NCI-H146 (cell line): ENCODE data around the gene EPN1.
A peak's percentile ranks its signal among the peaks of the same experiment; 100 is the strongest.

ENCODE experiments used
- DNase-seq: peaks from one replicate; lab custom pipeline; 2025; lab: John Stamatoyannopoulos, UW

The EPN1 gene

DNA sequence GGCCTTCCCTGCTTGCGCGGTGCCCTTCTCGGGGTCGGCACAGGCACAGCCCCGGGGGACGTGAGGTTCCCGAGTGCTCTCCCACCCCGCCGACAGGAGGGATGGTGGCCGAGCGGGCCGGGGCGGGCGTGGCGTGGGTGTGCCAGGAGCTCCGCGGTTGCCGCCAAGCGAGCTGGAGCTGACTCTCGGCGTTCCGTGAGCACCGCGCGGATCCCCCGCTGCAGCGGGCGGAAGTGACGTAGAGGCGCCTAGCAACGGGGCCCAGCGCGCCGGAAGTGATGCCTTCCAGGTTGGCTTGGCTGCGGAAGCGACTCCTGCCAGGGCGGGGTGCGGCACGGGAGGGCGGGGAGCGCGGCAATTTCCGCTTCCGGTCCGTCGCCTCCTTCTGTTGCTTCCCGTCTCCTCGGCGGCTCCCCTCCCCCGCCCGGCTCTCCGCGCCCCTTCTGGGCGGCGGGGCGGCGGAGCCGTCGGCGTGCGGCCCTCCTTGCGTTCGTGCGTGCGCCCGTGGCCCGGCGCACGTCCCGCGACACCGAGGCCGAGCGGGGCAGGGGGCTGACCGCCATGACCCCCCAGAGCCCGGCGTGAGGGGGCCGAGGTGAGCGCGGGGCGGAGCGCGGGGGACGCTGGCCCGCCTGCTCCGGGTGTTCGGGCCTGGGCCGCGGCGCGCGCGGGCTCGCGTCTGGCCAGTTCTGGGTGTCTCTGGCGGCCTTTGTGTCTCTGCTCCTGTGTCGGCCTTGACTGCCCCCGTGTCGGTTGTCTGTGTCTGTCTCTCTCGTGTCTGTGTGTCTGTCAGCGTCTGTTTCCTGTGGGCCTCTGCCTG lies at the start of gene EPN1:
EPN1 (plus strand) TSS at position 386 of the 820 bp plus-strand sequence. CDS start 3,402 bp downstream, outside the sequence.
- DNase-seq: peak; percentile 97

DNA sequence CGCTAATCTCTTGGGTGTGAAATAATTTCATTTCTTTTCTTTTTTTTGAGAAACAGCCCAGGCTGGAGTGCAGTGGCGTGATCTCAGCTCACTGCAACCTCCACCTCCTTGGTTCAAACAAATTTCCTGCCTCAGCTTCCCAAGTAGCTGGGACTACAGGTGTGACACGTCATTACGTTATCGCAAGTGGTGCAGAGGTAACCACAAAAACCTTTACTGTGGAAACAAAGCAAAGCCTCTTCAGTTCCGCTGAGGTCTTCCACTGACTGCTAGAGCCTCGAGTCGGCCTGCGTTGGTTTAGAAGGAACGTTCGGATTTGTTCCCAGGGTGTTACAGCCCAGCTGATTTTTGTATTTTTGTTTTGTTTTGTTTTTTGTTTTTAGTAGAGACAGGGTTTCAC lies 48.7 kb upstream of the EPN1 start:
- no peak for DNase-seq

DNA sequence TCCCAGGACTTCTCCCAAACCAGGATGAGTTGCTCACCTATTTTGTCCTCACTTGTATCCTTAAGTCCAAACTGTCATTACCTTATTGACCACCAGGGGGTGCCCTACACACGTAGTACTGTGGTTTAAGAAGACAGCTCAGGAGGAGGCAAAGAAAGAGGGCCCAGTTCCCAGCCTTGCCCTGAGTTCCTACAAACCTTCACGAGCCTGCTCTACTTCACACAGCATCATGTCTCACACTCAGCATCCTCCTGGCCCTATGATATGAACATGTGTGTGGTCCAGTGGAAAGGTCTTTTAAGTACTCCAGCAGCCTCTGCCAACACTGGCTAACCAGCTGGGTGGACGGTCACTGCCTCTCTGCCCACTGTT lies 42.6 kb upstream of the EPN1 start:
- DNase-seq: peak; percentile 93

DNA sequence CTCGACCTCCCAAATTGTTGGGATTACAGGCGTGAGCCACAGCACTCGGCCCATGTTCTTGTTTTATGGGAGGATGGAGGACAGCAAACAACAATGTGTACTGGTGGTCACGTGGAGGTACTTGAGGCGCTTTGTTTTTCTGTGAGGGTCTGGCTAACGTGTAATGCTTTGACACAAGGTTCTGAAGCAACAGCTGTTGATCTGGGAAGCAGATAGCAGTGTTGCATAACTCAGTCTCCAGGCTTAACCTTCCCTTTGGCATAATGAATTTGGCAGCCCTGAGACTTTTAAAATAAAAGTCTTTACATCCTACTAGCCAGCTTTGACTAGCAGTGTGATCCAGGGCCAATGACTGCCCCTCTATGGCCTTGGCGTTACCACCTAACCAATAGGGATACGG lies 41.2 kb upstream of the EPN1 start:
- no peak for DNase-seq

DNA sequence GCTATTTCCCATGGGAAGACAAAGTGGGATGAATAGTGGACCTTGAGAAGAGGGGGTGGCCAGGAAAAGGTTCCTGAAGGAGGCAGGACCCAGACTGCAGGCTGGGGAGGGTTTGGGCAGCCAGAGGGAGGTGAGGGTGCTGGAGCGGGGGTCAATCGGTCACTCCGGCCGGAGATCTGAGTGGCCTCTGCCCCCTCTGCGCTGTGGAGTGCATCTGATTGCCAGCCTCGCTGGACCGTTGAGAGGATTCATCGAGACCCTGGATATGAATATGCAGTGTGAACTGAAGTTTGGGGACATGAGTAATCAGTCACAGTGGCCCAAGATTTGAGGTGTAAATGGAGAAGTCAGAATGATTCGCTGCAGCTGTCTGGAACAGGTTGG lies 39.7 kb upstream of the EPN1 start:
- DNase-seq: no peak

DNA sequence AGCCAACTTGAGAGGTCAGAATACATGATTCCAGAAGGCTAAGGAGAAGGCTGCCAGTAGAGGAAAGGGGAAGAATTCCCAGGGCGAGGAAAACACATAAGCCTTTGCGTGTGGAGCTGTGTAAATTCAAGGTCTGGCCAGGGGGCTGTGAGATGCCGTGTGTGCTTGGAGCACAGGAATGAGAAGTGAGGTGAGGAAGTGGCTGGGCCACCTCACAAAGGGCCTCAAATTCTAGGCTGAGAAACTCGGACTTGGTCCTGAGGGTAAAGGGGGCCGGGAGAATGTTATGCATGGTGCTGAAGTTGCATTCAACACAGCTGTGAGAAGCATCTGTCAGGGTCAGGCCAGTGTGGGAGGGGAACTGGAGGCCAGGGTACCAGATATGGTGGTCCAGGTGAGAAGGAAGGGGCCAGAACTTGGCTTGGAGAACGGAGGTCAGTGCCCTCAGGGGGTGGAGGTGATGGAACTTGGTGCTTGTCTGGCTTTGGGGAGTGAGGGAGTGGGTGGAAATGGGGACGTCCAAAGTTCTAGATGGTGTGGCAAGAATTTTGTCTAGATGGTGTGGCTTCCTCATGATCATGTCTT lies 39.1 kb upstream of the EPN1 start:
- no peak for DNase-seq

DNA sequence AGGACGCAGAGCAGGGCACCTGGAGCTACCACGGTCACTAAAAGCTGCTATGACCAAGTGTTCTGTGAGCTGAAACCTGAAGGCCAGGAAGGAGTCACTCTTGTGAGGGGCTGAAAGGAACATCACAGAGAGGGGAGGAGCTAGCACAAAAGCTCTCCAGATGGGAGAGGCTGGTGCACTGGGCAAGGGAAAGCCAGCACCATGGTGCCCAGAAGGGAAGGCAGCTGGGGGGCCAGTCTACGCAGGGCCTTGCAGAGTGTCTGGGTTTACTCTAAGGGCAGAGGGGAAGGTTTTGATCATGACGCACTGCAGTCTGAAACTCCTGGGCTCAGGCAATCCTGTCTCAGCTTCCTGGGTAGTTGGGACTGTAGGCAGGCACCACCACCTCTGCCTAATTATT lies 38.3 kb upstream of the EPN1 start:
- DNase-seq: no peak

DNA sequence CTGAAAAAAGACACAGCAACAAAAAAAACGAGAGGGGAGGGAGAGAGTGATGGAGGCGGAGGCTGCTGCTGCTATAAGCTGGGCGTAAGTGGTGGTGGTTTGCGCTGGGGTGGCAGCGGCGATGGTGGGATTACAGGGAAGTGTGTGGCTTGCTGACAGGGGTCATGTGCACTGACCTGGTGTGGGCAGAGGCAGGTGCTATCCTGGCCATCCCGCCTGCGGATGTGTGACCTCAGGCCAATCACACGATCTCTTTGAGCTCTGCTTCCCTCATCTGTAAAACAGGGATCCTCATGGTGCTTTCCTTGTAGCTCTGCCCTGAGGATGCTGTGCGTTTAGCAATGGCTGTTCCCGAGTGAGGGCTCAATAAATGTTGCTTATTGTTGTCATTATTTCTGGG lies 37.5 kb upstream of the EPN1 start:
- DNase-seq: no peak

DNA sequence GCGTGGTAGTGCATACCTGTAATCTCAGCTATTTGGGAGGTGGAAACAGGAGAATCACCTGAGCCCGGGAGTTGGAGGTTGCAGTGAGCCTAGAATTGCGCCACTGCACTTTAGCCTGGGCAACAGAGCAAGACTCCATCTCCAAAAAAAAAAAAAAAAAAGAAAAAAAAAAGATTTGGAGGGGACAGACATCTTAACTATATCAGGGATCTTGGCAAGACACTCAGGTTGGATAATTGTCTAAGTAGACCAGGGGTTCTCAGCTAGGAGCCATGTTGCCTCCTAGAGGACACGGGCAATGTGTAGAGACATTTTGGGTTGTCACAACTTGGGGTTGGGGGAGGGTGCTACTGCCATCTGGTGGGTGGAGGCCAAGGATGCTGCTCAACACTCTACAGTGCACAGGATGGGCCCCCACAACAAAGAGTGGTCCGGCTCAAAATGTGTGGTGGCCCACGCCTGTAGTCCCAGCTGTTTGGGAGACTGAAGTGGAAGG lies 36.1 kb upstream of the EPN1 start:
- peak; percentile 33 for DNase-seq

DNA sequence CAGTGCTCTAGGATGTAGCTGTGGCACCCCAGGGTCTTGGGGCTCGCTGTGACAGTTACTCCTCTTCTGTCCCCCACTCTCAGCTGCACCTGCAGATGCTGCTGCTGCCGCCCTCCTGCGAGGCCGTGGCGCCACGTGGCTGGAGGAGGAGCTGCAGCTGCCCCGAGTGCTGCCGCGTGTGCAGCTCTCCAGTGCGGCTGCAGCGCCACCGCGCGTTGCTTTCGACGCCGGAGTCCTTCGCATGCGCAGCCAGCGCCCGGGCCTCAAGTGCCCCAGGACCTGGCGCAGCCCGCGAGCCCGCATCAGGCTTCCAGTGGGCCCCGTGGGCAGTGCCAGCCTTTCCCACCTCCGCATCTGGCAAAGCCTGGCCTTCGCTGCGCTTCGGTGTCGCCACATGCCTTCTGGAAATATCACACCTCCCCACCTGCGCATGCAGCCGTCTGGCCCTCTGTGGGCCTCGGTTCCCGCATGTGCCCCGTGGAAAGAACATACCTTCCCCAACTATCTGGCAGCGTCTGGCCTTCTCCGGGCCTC lies 34.9 kb upstream of the EPN1 start:
- DNase-seq: peak; percentile 72

DNA sequence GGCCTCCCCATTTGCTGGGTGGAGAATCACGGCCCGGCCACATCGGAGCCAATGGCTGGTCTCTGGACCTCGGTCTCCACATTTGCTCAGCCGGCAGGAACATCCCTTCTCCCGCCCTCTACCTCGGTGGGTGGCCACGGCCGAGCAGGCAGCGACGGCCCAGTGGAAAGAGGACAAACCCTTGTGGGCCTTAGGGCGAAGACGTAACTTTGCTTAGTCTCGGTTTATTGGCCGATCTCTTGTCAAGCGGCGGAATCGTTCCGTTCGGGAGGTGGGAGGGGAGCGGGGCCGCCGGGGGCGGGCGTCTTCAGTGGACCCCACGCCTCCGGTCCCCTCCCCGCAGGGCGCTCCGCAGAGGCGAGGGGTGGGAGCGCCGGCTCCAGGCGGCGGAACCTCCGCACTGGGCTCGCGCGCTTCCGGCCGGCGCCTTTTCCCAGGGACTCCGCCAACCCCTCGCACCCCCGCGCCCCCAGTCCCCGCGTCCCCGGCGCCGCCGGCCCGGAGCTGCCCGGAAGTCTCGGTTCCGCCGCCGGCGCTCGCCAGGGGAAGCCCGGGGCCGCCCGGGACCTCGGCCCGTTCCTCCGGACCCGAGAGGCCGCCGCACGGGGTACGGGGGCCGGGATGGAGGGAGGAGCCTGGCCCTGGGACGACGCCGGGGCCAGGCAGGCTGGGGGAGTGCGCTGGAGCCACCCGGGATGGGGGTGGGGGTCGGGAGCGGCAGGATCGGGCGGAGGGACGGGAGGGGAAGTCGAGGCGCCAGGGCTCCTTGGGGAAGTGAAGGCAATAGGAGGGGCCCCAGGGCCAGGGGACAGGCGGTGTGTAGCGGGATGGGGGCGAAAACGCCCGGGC lies 34.2 kb upstream of the EPN1 start, which contains the start of gene ZNF580:
ZNF580 (plus strand) TSS at position 426 of the 849 bp plus-strand sequence. CDS start 1,507 bp downstream, outside the sequence.
- peak; percentile 93 for DNase-seq

DNA sequence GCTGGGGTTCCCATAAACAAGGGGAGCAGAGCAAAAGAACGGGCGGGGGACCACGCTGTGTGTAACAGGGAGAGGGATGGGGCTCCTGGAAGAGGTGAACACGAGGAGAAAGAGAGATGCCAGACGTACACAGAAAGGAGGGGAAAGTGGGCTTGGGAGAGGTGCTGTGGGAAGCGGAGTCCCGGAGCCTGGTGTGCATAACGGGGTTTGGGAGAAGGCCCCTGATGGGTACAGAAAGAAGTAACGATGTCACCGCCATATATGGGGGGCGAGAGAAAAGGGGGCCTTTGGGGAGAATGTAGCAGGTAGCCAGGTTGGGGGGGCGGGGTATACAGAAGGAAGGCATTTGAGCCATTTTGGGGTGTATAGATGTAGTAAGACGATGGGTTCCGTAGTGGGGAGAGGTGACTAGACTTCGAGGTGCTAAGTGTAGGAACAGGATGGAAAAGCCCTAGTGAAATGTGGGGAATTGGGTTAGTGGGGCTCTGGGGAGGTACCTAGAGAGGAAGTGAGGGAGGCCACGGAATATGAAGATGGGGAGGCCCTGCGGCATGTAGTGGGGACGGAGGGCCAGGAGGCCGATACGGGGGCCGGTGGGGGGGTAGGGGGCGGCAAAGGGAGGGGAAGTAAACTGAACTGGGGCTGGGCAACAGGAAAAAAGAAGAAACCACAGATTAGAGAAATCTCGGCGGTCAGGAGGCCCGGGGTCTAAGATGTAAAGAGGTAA lies 33.4 kb upstream of the EPN1 start:
- peak; percentile 76 for DNase-seq

DNA sequence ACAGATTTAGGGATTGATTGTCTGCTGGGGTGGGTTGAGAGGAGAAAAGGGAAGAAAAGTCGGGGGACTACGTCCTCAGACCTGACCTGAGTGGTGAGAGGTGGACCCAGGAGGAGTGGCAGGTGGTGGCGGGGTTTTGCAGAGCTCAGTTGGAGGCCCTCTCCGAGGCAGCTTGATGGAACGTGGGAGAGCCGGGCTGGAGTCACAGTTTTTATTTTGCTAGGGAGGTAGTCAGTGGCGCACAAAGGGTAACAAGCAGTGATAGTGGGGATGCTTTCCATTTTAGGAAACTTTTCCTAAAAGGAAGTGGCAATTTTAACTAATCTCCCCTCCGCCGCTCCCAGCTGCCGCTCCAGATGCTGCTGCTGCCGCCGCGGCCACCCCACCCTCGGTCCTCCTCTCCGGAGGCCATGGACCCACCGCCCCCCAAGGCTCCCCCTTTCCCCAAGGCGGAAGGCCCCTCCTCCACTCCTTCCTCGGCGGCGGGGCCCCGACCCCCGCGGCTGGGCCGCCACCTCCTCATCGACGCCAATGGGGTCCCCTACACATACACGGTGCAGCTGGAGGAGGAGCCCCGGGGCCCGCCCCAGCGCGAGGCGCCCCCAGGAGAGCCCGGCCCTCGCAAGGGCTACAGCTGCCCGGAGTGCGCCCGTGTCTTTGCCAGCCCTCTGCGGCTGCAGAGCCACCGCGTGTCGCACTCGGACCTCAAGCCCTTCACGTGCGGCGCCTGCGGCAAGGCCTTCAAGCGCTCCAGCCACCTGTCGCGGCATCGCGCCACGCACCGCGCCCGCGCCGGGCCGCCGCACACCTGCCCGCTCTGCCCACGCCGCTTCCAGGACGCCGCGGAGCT lies 32.6 kb upstream of the EPN1 start:
- peak; percentile 62 for DNase-seq

DNA sequence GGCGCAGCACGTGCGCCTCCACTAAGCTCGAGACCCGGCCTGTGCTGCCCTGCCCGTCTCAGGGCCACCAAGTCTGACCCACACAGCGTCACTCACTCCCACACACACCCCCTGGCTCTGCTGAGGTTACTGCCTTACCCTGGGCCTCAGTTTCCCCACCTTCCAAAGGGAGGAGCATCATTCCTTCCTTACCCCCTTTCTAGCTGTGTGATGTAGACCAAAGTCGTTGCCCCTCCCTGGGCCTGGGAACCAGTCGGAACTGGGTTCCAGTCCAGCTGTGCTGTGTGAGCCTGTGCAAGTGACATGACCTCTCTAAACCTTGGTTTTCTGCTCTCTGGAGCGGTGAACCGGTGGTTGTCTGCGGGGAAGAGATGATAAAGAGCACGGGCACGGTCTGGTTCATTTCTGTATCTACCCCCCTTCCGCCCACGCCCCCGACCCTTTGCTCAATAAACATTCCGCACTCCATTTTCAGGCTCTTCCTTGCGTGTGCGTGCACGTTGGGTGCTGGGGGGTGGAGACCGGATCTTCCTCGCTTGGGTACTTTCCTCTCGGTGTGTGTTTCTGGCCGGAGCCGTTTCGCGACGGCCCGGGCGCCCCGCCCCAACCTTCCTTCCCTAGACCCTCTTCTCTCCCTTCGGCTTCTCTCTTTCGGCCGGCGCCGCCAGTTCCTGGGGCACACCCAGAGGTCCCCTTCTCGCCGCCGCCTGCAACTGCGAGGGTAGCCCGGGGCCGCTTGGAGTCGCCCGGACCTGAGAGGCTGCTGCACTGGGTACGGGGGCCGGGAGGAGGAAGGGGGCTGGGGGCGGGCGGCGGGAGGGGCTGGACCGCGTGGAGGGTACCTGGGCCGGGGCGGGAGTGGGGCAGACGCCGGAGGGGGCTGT lies 31.8 kb upstream of the EPN1 start, which contains the start of gene ZNF581:
ZNF581 (plus strand) TSS at position 647 of the 884 bp plus-strand sequence. CDS start 923 bp downstream, outside the sequence.
- peak; percentile 76 for DNase-seq

DNA sequence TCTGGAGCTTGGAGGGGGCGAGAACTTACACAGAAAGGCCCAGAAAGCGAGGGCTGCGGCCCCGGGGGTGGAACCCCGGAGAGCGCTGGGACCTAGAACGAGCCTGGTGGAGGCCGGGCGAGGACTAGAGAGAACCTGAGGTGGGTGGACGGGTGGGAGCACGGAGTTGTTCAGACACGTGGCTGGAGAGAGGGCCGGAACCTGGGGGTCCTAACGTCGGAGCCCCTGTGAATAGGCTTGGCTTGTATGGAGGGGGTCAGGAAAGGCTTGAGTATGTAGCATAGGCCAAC lies 31.2 kb upstream of the EPN1 start:
- no peak for DNase-seq

DNA sequence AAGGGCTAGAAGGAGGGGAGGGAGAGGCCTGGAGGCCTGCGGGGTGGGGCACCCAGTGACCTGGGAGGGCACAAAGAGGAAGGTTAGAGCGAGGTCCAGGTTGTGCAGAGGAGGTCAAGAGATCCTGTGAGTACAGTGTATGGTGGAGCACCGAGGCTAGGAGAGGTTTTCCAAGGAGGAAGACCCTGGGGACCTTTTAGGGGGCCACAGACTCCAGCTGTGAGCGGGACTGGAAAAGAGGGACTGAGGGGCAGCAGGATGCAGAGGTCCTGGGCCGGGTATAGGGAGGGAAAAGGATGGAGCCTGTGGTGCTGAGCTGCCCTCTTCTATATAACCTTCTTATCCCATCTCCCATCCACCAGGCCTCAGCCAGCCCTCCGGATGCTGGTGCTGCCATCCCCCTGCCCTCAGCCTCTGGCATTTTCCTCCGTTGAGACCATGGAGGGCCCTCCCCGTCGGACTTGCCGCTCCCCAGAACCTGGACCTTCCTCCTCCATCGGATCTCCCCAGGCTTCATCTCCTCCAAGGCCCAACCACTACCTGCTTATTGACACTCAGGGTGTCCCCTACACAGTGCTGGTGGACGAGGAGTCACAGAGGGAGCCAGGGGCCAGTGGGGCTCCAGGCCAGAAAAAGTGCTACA lies 30.7 kb upstream of the EPN1 start:
- DNase-seq: no peak

DNA sequence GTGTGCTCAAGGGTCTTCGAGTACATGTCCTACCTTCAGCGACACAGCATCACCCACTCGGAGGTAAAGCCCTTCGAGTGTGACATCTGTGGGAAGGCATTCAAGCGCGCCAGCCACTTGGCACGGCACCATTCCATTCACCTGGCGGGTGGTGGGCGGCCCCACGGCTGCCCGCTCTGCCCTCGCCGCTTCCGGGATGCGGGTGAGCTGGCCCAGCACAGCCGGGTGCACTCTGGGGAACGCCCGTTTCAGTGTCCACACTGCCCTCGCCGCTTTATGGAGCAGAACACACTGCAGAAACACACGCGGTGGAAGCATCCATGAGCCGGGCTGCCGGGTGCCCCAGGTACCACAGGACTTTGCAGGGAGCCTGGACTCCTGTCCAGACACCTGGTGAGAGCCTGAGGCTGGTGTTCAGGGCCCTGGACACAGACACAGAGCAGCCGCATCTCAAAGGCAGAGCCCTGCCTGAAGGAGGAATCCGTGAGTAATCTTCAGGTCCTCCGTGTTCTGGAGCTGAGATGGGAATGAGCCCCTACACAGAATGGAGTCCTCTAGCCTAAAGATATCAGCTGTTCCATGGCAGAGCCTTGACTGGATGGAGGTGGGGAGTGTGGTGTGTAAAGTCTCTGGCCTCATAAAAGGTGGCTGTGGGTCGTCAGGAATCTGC lies 30.0 kb upstream of the EPN1 start:
- DNase-seq: no peak

DNA sequence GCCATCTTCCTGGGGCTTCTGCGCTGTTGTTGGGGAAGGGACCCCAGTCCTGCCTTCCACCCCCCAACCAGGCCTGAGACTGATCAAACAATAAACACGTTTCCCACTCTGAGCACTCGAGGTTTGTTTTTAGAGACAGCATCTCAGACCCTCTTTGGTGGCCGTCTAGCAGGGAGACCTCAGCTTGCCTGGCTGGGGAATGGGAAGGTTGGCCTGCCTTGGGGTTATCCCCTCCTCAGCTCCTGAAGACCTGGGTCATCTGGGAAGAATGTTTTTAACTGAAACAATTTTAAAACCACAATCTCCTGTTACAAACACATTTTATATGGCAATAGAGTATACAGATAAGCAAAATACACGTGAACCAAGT lies 29.5 kb upstream of the EPN1 start:
- DNase-seq: no peak
